Measurements from ENCODE around the gene CCNY.

- TF ChIP-seq POLR2AphosphoS5 (IDR thresholded peaks at IDR 0.05; ENCODE audit: borderline replicate concordance, low read depth, low read length) (no peak), EZH2 (IDR thresholded peaks at IDR 0.05) (no peak)
Measured at GRCh38 chr10:35563261-35563891, 227.1 kb downstream of the CCNY start.
